ENCODE measurements around the gene LRRC25.

DNA sequence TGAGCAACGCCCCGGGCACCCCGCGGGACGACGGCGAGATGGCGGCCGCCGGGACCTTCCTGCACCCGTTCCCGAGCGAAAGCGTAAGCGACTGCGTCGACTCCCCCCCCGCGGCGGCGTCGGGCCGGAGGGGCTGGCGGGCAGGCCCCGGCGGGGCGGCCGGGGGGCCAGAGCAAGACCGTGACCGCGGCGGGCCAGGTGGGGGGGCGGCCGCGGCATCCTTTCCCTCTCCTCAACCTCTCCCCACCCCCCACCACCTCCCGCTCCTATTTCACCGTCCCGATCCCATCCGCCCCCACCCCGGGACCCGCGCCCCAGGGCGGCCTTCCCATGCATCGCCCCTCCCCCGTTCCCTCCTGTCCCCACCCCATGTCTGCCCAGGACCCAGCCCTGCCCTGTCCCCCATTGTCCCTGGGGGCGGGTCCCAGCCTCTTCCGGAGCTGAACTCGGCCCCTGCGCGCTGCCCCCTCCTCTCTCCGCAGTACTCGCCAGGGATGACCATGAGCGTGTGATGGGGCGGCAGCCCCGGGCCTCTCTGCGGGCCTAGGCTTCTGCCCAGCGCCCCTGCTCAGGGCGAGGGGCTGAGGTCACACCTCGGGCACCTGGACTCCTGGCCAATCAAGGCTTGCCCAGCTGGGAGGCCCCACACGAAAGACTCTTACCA, 36.4 kb upstream of the LRRC25 start:
- no peak for TF ChIP-seq POLR2A (IDR thresholded peaks at IDR 0.05)
- TF ChIP-seq, protein P1, sequence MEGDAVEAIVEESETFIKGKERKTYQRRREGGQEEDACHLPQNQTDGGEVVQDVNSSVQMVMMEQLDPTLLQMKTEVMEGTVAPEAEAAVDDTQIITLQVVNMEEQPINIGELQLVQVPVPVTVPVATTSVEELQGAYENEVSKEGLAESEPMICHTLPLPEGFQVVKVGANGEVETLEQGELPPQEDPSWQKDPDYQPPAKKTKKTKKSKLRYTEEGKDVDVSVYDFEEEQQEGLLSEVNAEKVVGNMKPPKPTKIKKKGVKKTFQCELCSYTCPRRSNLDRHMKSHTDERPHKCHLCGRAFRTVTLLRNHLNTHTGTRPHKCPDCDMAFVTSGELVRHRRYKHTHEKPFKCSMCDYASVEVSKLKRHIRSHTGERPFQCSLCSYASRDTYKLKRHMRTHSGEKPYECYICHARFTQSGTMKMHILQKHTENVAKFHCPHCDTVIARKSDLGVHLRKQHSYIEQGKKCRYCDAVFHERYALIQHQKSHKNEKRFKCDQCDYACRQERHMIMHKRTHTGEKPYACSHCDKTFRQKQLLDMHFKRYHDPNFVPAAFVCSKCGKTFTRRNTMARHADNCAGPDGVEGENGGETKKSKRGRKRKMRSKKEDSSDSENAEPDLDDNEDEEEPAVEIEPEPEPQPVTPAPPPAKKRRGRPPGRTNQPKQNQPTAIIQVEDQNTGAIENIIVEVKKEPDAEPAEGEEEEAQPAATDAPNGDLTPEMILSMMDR (IDR thresholded peaks at IDR 0.05): no peak

Data from heart left ventricle (tissue), 13 donors.